Measurements from ENCODE around the gene SYNCRIP.
"Not testable (repeated sequence)": the region's sequence is repeated elsewhere in the genome, so short reads cannot be mapped to it uniquely, and the experiment has no call there.

SYNCRIP gene

DNA sequence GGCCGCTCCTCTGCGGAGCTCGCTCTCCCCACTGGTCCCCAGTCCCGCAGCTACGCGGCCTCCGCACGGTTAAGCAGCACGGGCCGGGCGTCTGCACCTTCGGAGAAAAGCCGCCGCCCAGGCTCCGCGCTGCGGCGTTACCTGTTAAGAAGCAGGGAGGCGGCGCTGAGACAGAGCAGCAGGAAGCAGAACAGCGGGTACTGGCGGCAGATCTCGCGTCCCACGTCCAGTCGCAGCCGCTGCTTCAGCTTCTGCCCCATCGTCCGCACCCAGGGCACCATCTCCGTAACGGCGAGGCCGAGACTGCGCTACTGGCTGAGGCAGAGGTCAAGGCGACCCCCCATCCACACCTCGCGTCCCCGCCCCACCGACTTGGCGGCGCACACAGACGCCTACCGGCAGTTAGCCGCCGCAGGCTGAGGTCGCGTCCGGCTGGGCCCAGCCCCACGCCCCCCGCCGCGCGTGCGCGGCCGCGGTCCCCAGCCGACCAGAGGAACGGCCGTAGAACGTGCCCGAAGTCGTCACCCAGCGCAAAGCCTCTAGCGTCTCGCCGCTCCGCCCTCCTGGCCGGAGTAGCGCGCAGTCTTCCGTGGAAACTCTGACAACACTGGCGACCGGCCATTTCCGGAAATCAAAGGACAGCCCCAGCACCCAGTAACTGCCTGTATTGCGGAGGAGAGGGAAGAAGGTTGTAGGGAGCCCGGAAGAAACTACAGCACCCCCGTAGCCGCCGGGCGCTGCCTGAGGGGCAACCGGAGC lies 49.1 kb downstream of the SYNCRIP start, which contains the start of gene SNX14:
TSS of gene SNX14 (minus strand) at position 421 of the 759 bp plus-strand sequence. CDS start at position 281, 140 bp downstream.
- peak; percentile 75 to 84 for DNase-seq

DNA sequence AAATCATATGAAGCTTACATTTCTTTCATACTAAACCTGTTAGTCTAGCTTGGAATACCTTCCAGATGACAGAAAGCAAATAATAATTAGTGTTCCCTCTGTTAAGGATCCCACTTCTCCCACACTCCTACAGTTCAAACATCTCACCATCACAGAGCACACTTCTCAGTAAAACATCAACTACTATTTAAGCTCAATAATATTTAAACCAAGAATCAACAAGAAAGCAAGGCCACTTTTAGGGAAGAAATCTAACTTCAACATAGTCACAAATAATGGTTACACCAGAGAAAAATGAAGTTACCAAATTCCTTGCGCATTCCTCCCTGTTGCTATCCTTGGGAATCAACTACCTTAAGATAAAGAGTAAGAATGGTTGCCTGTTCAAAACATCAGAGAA lies 50.7 kb downstream of the SYNCRIP start:
- no peak for DNase-seq

DNA sequence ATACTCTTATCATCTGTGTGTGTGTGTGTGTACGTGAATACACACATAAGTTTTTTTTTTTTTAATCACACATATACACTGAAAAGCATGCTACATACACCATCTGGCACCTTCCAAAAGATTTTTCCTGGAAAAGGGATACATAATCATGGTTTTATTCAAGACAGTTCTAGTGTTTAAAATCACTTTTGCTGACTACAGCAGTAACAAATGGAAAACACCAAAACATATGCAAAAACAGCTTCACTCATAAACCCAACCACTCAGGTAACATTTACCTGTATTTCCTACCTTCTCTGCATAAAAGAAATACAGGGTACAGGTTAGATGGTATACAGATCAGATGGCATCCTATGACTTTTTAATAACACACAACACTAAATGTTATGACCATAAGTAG lies 51.5 kb downstream of the SYNCRIP start:
- no peak for DNase-seq

DNA sequence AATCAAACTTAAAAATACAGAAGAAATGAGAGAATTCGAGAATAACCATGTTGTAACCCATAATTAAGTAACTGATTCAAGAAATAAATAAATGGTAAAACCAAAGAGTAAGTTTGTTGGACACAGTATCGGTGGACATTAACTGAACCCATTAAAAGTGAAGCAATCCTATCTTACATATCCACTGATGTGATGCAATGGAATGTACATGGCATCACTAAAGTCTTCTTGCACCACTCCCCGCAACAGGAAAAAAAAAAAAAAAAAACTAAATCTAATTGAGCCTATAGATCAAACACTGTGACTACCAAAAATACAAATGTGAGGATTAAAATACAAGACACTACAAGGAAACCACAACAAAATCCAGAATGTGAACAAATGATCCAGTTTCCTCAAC lies 56.9 kb downstream of the SYNCRIP start:
- no peak for DNase-seq

DNA sequence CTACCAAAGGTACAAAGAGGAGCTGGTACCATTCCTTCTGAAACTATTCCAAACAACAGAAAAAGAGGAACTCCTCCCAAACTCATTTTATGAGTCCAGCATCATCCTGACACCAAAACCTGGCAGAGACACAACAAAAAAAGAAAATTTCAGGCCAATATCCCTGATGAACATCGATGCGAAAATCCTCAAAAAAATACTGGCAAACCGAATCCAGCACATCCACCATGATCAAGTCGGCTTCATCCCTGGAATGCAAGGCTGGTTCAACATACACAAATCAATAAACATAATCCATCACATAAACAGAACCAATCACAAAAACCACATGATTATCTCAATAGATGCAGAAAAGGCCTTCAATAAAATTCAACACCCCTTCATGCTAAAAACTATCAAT lies 59.9 kb downstream of the SYNCRIP start:
- DNase-seq: not testable (repeated sequence)

DNA sequence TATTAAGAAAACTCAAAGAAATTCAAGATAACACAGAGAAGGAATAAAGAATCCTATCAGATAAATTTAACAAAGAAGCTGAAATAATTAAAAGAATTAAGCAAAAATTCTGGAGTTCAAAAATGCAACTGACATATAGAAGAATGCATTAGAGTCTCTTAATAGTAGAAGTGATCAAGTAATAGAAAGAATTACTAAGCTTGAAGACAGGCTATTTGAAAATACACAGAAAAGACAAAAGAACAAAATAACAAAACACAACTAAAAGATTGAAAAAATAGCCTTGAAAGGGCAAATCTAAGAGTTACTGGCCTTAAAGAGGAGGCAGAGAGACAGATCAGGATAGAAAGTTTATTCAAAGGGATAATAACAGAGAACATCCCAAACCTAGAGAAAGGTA lies 61.1 kb downstream of the SYNCRIP start:
- DNase-seq: no peak

DNA sequence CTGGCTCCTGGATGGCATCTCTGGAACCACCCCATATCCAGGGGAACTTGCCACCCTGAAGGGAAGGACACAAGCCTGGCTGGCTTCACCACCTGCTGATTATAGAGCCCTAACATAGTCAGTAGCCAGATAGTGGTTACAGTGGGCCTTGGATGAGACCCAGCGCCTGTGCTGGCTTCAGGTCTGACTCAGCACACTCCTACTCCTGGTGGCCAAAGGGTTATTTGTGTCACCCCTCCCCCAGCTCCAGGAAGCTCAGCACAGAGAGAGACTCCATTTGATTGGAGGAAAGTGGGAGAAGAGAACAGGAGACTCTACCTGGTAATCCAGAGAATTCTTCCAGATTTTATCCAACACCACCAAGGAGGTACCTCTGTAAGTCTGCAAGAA lies 61.8 kb downstream of the SYNCRIP start:
- DNase-seq: no peak

DNA sequence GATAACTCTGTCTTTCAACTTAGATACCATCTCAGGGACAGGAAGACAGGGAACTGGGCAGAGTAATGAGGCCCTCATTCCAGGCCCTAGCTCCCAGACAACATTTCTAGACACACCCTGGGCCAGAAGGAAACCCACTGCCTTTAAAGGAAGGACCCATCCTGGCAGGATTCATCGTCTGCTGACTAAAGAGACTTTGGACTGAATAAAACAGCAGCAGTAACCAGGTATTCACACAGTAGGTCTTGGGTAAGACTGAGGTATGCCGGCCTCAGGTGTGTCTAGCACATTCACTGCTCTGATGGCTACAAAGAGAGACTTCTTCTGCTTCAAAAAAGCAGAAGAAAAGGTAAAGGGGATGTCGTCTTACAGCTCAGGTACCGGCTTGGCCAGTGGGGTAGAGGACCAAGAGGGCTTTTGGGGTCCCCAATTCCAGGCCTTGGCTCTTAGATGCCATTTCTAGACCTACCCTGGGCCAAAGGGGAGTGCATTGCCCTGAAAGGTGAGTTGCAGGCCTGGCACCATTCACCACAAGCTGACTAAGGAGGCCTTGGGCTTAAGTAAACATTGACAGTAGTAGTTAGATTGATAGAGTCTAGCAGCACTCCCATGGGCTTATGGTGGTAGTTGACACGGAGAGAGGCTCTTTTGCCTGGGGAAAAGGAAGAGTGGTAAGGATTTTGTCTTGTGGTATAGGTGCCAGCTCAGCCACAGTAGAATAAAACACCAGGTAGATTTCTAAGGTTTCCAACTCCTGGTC lies 62.4 kb downstream of the SYNCRIP start:
- DNase-seq: no peak

DNA sequence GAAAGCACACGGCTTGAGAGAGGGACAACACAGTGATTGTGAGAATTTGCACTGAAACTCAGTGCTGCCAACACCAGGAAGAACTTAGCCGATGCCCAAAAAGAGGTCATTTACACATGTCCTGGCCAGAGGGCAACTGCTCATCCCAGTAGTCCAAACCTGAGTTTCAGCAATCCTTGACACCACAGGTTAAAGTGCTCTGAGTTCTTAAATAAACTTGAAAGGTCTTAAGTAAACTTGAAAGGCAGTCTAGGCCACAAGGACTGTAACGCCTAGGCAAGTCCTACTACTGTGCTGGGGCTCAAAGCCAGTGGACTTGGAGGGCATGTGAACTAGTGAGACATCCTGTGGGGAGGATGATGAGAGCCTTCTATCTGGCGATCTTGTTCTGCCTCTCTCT lies 63.1 kb downstream of the SYNCRIP start:
- no peak for DNase-seq

DNA sequence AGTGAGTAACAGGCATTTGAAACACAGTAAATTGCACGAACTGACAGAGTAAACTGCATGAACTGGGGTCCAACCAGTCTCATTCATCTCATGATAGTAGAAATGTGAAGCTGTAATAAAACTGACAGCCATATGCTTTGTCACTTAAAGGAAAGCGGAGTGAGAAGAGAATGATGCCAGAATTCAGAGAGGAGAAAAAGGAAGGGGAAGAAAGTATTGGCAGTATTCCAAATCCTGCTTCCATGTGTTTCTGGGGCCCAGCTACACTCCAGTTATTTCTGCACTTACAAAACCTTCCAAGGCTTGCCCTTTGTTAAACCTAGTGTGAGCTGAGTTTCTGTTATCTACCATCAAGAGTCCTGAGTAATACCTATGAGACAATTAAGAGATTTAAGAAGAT lies 66.2 kb downstream of the SYNCRIP start:
- DNase-seq: no peak

DNA sequence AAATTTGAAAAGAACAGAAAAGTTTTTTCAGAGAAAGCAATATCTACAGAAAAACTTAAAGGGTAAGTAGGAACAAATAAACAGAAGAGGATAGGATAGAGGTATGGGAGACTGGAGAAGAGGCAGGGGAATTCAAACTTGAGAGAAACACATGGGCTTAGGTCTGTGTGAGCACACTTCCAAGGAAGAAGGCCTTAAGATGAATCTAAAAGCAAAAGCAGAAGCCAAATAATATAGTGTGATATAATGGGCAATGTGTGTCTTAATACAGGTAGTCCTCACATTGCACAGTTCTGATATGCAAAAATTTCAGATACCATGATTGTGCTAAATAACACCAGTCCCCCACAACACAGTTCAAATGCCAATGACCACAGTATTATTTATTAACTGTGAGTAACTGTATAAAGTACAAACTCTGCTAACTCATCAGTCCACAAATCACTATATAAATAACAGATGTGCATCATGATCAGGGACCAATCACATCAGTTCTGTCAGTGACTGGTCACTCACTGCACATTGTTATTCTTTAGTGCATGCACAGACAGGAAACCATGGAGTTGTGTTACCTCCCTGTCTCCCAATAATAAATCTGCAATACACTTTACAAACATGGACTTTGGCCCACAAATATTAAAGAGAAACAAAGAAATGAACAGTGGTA lies 67.6 kb downstream of the SYNCRIP start:
- DNase-seq: no peak

DNA sequence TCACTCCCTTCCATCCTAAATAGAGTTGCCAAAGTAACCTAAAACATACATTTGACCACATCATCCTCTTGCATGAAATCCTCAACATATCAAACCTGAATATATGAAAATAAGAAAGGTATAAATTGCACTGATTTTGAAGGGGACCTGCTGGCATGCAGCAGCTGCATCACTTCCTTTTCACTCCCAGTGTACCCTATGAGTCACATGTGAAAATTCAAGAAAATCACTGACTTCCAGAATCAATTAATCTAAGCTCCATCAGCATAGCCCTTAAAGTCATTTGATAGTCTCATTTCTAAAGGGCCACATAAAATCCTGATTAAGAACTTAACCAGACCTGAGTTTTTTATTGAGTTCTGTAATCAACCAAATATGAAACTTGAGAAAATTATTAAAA lies 73.4 kb downstream of the SYNCRIP start:
- no peak for DNase-seq

DNA sequence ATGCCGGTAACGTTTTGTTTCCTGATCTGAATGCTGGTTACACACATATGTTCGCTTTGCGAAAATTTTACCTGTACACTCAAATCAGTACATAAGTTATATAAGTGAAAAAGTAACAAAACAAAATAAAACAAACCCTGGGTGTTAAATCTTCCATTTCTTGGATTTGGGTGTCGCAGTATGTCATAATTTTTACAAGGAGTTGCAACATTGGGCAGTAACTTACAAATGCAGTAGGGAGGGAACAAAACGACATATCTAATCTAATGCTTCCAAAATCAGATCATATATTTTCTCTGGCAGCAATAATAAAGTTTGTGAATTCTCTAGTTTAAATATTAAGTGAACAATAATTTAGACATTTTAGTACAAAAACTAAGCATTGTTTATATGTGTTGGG lies 74.3 kb downstream of the SYNCRIP start:
- no peak for DNase-seq

DNA sequence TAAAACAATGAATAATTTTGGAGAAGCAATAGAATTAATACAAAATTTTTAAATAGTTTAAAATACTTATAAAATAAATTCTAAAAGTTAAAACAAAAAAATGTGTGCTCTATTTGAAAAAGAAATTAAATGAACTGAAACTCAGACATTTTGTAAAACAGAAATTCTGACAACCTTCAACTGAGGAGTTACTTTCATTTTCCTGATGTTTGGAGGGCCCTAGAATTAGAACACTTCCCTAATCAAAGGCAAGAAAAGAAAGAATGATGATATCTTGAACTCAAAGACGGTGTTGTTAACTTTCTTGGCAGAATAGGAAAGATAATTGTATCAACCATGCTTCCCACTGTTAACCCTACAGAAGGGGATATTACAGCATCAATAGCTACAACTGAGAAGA lies 77.0 kb downstream of the SYNCRIP start:
- DNase-seq: no peak

DNA sequence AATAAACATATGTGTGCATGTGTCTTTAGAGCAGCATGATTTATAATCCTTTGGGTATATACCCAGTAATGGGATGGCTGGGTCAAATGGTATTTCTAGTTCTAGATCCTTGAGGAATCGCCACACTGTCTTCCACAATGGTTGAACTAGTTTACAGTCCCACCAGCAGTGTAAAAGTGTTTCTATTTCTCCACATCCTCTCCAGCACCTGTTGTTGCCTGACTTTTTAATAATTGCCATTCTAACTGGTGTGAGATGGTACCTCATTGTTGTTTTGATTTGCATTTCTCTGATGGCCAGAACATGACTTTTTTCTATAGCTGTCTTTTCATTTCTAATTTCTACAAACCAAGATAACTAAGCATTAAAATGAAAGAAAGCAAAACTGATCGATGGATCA lies 78.5 kb downstream of the SYNCRIP start:
- not testable (repeated sequence) for DNase-seq

Measured in stimulated activated CD4-positive, alpha-beta T cell treated with anti-CD3 and anti-CD28 coated beads, Interleukin-2, amount 100 ng/mL, for 24 hours (primary cell).